Stomach (tissue), 4 donors: ENCODE results near the gene WDR86.

ENCODE experiments used
- EP300 ChIP-seq: sonication (generic); formaldehyde crosslinking; IDR thresholded peaks from one replicate; pipeline ENCODE4 v1.6.1; 2017; ENCODE audit warnings: antibody characterized with exemption
- POLR2A ChIP-seq, 4 donors: fragments of 450-650 bp; IDR thresholded peaks; one replicate each; pipeline ENCODE4 v1.6.1; 2016; ENCODE audit warnings: antibody characterized with exemption in 4 of 4, control low read depth in 2 of 4, mild to moderate bottlenecking in 1 of 4, moderate library complexity in 1 of 4
- POLR2AphosphoS5 ChIP-seq, 3 donors: sonication (generic); formaldehyde crosslinking; IDR thresholded peaks; one replicate each; pipeline ENCODE4 v1.6.1; 2016; ENCODE audit warnings: antibody characterized with exemption in 3 of 3
- TF ChIP-seq, protein P1 (sequence below), 7 experiments: fragments of 450-650 bp in 4 of 7; fragments of 200-600 bp in 3 of 7; sonication (generic) in 3 of 7; IDR thresholded peaks; one replicate each; pipeline ENCODE4 v1.5.1; 2016 to 2019; ENCODE audit warnings: antibody characterized with exemption in 7 of 7, control low read depth in 2 of 7, mild to moderate bottlenecking in 1 of 7

DNA sequence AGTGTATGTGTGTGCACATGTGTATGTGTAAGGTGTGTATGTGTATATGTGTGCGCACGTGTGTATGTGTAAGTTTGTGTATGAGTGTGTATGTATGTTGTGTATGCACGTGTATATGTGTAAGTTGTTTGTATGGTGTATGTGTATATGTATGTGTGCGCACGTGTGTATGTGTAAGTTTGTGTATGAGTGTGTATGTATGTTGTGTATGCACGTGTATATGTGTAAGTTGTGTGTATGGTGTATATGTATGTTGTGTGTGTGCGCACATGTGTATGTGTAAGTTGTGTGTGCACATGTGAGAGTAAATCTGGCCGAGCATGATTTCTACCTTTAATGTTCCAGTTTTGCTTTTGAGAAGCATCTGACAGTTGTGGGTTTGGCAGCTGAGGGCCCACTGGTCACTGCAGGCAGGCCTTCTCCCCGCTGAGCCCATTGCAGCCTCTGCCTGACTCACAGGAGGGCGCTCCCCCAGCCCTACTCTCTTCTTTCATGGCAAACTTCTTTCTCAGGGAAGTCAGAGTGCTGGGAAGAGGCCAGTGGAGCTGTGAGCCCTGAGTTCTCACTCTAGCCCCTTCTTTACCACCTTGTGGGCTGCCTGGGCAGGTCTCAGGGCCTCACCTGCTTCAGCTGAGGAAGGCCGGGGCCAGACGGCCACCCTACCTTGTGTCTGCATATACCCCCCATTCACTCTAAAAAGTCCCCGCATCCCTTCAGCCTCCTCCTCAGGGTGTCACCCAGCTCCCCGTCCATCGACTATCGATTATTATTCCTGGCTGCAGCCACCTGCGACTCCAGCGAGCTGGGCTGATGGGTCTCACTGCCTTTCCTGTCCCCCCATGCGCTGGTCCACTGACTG lies 11.2 kb downstream of the WDR86 start:
- TF ChIP-seq EP300: no peak
- TF ChIP-seq, protein P1, sequence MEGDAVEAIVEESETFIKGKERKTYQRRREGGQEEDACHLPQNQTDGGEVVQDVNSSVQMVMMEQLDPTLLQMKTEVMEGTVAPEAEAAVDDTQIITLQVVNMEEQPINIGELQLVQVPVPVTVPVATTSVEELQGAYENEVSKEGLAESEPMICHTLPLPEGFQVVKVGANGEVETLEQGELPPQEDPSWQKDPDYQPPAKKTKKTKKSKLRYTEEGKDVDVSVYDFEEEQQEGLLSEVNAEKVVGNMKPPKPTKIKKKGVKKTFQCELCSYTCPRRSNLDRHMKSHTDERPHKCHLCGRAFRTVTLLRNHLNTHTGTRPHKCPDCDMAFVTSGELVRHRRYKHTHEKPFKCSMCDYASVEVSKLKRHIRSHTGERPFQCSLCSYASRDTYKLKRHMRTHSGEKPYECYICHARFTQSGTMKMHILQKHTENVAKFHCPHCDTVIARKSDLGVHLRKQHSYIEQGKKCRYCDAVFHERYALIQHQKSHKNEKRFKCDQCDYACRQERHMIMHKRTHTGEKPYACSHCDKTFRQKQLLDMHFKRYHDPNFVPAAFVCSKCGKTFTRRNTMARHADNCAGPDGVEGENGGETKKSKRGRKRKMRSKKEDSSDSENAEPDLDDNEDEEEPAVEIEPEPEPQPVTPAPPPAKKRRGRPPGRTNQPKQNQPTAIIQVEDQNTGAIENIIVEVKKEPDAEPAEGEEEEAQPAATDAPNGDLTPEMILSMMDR (IDR thresholded peaks at IDR 0.05): no peak
- TF ChIP-seq POLR2A (IDR thresholded peaks at IDR 0.05): no peak
- TF ChIP-seq POLR2AphosphoS5 (IDR thresholded peaks at IDR 0.05): no peak
